Neural cell (in vitro differentiated cells): ENCODE data around the gene ATXN7L1. TPM values are rescaled to one million over a fixed set of nuclear protein-coding genes. Genes with fewer than 3 reads are reported as not detected.

Experiments
- H2AFZ ChIP-seq: fragments of 200-600, 300-800 bp; sonication (generic), shearing (Covaris generic); 2 replicates; pipeline ENCODE4 v1.6.0; 2014; ENCODE audit warnings: low read depth, mild to moderate bottlenecking, antibody characterized with exemption, low read length, moderate library complexity
- H3F3A ChIP-seq: fragments of 200-600 bp; shearing (Covaris generic); 2 replicates; pipeline ENCODE4 v1.6.1; 2016; ENCODE audit warnings: mild to moderate bottlenecking, moderate library complexity, mixed read lengths, antibody characterized with exemption, low read length; ENCODE audit not compliant: insufficient read depth, poor library complexity, severe bottlenecking
- H3K27ac ChIP-seq: fragments of 200-600, 300-800 bp; sonication (generic), shearing (Covaris generic); 2 replicates; pipeline ENCODE4 v1.5.1; 2014; ENCODE audit warnings: mild to moderate bottlenecking, low read length, moderate library complexity
- H3K27me3 ChIP-seq: fragments of 300-800, 200-600 bp; sonication (generic), shearing (Covaris generic); 2 replicates; pipeline ENCODE4 v1.6.0; 2014; ENCODE audit warnings: mild to moderate bottlenecking, low read depth, low read length, moderate library complexity; ENCODE audit not compliant: insufficient read depth
- H3K36me3 ChIP-seq: fragments of 300-800, 200-600 bp; sonication (generic), shearing (Covaris generic); 2 replicates; pipeline ENCODE4 v1.5.1; 2014; ENCODE audit warnings: mild to moderate bottlenecking, antibody characterized with exemption, low read length, moderate library complexity; ENCODE audit not compliant: insufficient read depth
- H3K4me2 ChIP-seq: fragments of 300-800, 200-600 bp; sonication (generic), shearing (Covaris generic); 2 replicates; pipeline ENCODE4 v1.6.0; 2014; ENCODE audit warnings: mild to moderate bottlenecking, low read length
- H3K4me3 ChIP-seq: fragments of 300-800, 200-600 bp; sonication (generic), shearing (Covaris generic); 2 replicates; pipeline ENCODE4 v1.5.1; 2014; ENCODE audit warnings: mild to moderate bottlenecking, low read length, moderate library complexity
- H3K79me2 ChIP-seq: fragments of 200-600 bp; shearing (Covaris generic); replicated peaks from 2 replicates; pipeline ENCODE4 v1.6.0; 2014; ENCODE audit warnings: mild to moderate bottlenecking, low read length, moderate library complexity; ENCODE audit not compliant: insufficient read depth
- H3K9ac ChIP-seq: fragments of 300-800, 200-600 bp; sonication (generic), shearing (Covaris generic); 2 replicates; pipeline ENCODE4 v1.6.1; 2016; ENCODE audit warnings: mild to moderate bottlenecking, low read length, mixed read lengths
- H3K9me2 ChIP-seq: fragments of 200-600 bp; shearing (Covaris generic); 2 replicates; pipeline ENCODE4 v1.6.1; 2016; ENCODE audit warnings: mild to moderate bottlenecking, low read length, mixed read lengths; ENCODE audit not compliant: insufficient read depth
- H3K9me3 ChIP-seq: fragments of 200-600, 300-800 bp; sonication (generic), shearing (Covaris generic); 2 replicates; pipeline ENCODE4 v1.6.1; 2016; ENCODE audit warnings: mild to moderate bottlenecking, mixed run types, low read length, moderate library complexity, mixed read lengths
- H4K20me1 ChIP-seq: fragments of 200-600 bp; shearing (Covaris generic); 2 replicates; pipeline ENCODE4 v1.6.1; 2016; ENCODE audit warnings: mild to moderate bottlenecking, mixed run types; ENCODE audit not compliant: insufficient read depth
- EP300 ChIP-seq: fragments of 450-650 bp; conservative IDR thresholded peaks from 2 replicates; pipeline ENCODE4 v1.6.1; 2014; ENCODE audit warnings: antibody characterized with exemption, mild to moderate bottlenecking, moderate library complexity; ENCODE audit not compliant: poor library complexity, severe bottlenecking
- EZH2 ChIP-seq: fragments of 200-600, 300-800 bp; shearing (Covaris generic), sonication (generic); IDR thresholded peaks from 2 replicates; pipeline ENCODE4 v1.6.1; 2014; ENCODE audit warnings: antibody characterized with exemption, low read length, borderline replicate concordance, mild to moderate bottlenecking; ENCODE audit not compliant: insufficient read depth, poor library complexity, severe bottlenecking
- MXI1 ChIP-seq: fragments of 450-650 bp; conservative IDR thresholded peaks from 2 replicates; pipeline ENCODE4 v1.6.1; 2014; ENCODE audit warnings: antibody characterized with exemption, mild to moderate bottlenecking; ENCODE audit not compliant: poor library complexity, severe bottlenecking
- POLR2AphosphoS5 ChIP-seq: IDR thresholded peaks from 2 replicates; pipeline ENCODE4 v1.6.1; 2012
- RAD21 ChIP-seq: fragments of 450-650 bp; conservative IDR thresholded peaks from 2 replicates; pipeline ENCODE4 v1.6.1; 2014; ENCODE audit warnings: antibody characterized with exemption, mild to moderate bottlenecking, moderate library complexity
- SMC3 ChIP-seq: fragments of 450-650 bp; conservative IDR thresholded peaks from 2 replicates; pipeline ENCODE4 v1.6.1; 2014; ENCODE audit warnings: antibody characterized with exemption, mild to moderate bottlenecking, moderate library complexity; ENCODE audit not compliant: poor library complexity
- TAF1 ChIP-seq: IDR thresholded peaks from 2 replicates; pipeline ENCODE4 v1.6.1; 2012; ENCODE audit warnings: low read depth
- polyA plus RNA-seq: library from polyadenylated mRNA; depleted of rRNA; stranded (reverse); fragments of >200 nt; gene quantifications from 2 replicates; pipeline ENCODE4 v1.2.3, GENCODE V29; 2014
- TF ChIP-seq, protein P1 (sequence below): IDR thresholded peaks from 2 replicates; pipeline ENCODE4 v1.6.1; 2012; ENCODE audit warnings: borderline replicate concordance
- TF ChIP-seq, protein P2 (sequence below): fragments of 450-650 bp; IDR thresholded peaks from 2 replicates; pipeline ENCODE4 v1.5.1; 2014; ENCODE audit warnings: antibody characterized with exemption, mild to moderate bottlenecking, moderate library complexity; ENCODE audit not compliant: poor library complexity, severe bottlenecking

ATXN7L1 gene
- polyA plus RNA-seq, 1 donor from 2014 or later, result 4.3 TPM

DNA sequence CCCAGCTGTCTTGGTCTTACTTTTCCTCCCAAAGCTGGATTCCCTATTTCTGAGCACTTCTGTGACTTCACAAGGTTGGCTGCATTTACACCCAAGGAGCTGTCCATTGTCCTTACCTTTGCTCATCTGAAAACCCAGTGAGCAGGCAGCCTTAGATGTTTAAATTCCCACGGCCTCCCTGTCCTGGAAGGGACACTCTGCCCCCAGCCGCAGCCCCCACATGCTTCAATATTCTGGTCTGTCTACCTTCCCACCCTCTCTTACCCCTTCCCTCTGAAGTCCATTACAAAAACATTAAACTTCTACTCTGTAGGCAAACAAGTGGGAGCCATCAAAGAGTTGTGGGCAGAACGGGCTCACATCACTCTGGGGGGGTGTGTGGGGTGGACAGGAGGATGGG lies 221.3 kb downstream of the ATXN7L1 start:
- Histone ChIP-seq H3K4me2 (no peak overlapping the region), H3K4me3 (no peak overlapping the region), H4K20me1 (no peaks in the 10 kb centered on the region), H3K36me3 (no peaks in the 10 kb centered on the region), H3K79me2 (no peaks in the 10 kb centered on the region), H3K9me2 (no peaks in the 10 kb centered on the region), H3F3A (no peaks in the 10 kb centered on the region), H2AFZ (no peak overlapping the region), H3K27me3 (no peaks in the 10 kb centered on the region), H3K27ac (no peak overlapping the region), H3K9me3 (no peaks in the 10 kb centered on the region), H3K9ac (no peak overlapping the region)
- TF ChIP-seq EP300 (no peak), SMC3 (no peak), RAD21 (no peak), EZH2 (no peak), TAF1 (no peak), MXI1 (no peak), POLR2AphosphoS5 (no peak)
- TF ChIP-seq, protein P1, sequence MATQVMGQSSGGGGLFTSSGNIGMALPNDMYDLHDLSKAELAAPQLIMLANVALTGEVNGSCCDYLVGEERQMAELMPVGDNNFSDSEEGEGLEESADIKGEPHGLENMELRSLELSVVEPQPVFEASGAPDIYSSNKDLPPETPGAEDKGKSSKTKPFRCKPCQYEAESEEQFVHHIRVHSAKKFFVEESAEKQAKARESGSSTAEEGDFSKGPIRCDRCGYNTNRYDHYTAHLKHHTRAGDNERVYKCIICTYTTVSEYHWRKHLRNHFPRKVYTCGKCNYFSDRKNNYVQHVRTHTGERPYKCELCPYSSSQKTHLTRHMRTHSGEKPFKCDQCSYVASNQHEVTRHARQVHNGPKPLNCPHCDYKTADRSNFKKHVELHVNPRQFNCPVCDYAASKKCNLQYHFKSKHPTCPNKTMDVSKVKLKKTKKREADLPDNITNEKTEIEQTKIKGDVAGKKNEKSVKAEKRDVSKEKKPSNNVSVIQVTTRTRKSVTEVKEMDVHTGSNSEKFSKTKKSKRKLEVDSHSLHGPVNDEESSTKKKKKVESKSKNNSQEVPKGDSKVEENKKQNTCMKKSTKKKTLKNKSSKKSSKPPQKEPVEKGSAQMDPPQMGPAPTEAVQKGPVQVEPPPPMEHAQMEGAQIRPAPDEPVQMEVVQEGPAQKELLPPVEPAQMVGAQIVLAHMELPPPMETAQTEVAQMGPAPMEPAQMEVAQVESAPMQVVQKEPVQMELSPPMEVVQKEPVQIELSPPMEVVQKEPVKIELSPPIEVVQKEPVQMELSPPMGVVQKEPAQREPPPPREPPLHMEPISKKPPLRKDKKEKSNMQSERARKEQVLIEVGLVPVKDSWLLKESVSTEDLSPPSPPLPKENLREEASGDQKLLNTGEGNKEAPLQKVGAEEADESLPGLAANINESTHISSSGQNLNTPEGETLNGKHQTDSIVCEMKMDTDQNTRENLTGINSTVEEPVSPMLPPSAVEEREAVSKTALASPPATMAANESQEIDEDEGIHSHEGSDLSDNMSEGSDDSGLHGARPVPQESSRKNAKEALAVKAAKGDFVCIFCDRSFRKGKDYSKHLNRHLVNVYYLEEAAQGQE, result no peak
- TF ChIP-seq, protein P2, sequence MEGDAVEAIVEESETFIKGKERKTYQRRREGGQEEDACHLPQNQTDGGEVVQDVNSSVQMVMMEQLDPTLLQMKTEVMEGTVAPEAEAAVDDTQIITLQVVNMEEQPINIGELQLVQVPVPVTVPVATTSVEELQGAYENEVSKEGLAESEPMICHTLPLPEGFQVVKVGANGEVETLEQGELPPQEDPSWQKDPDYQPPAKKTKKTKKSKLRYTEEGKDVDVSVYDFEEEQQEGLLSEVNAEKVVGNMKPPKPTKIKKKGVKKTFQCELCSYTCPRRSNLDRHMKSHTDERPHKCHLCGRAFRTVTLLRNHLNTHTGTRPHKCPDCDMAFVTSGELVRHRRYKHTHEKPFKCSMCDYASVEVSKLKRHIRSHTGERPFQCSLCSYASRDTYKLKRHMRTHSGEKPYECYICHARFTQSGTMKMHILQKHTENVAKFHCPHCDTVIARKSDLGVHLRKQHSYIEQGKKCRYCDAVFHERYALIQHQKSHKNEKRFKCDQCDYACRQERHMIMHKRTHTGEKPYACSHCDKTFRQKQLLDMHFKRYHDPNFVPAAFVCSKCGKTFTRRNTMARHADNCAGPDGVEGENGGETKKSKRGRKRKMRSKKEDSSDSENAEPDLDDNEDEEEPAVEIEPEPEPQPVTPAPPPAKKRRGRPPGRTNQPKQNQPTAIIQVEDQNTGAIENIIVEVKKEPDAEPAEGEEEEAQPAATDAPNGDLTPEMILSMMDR, result no peak

- Histone ChIP-seq H3K79me2 (no peaks in the 10 kb centered on the region), H2AFZ (no peak overlapping the region), H3K9me3 (no peaks in the 10 kb centered on the region), H3K27ac (no peak overlapping the region), H3K27me3 (no peaks in the 10 kb centered on the region), H3K4me2 (no peak overlapping the region), H3K36me3 (no peaks in the 10 kb centered on the region), H3K4me3 (no peak overlapping the region), H3F3A (no peaks in the 10 kb centered on the region), H3K9ac (no peak overlapping the region), H3K9me2 (no peaks in the 10 kb centered on the region), H4K20me1 (no peaks in the 10 kb centered on the region)
- TF ChIP-seq RAD21, result no peak
- no peak for TF ChIP-seq EZH2
- TF ChIP-seq POLR2AphosphoS5, result no peak
- TF ChIP-seq SMC3, result no peak
- TF ChIP-seq MXI1, result no peak
- TF ChIP-seq, protein P1, result no peak
- TF ChIP-seq EP300, result no peak
- TF ChIP-seq TAF1, result no peak
Observed at GRCh38 chr7:105654095-105654686, 222.2 kb downstream of the ATXN7L1 start.
